GM10266 (cell line): ENCODE results near the gene BMI1.
A peak's percentile ranks its signal among the peaks of the same experiment; 100 is the strongest.

Source experiments
- DNase-seq: peaks from one replicate; pipeline ENCODE4 v3.0.0; 2012; ENCODE audit errors: extremely low spot score
- TF ChIP-seq, protein P1 (sequence below): IDR thresholded peaks from 2 replicates; pipeline ENCODE4 v1.5.1; 2012; ENCODE audit warnings: mild to moderate bottlenecking, low read depth; ENCODE audit not compliant: control insufficient read depth, insufficient read depth; ENCODE audit errors: missing control alignments

BMI1 gene

DNA sequence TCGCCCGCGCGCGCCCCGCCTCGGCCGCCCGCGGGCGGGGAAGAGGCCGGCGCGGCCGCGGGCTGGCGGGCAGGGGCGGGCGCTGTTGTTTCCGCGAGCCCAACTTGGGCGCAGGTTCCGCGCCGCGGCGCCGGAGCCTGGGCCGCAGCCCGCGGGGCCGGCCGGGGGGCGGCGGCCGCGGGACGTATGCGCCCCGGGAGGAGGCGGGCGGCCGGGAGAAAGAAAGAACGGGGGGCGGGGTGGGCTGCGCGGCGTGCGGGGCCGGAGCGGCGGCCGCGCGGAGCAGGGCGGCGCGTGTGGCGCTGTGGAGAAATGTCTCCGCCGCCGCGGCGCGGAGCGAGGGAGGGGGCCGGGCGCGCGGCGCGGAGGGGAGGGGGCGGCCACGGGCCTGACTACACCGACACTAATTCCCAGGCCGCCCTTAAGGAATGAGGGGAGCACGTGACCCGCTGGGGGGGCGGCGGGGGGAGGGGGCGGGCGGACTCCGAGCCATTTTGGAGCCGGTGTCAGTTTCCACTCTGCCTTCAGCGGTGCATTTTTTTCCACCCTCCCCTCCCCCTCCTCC lies at the start of gene BMI1:
BMI1 (plus strand) TSS at position 509 of the 565 bp plus-strand sequence. CDS start 5,351 bp downstream, outside the sequence.
- peak; percentile 86 for DNase-seq
- TF ChIP-seq, protein P1, sequence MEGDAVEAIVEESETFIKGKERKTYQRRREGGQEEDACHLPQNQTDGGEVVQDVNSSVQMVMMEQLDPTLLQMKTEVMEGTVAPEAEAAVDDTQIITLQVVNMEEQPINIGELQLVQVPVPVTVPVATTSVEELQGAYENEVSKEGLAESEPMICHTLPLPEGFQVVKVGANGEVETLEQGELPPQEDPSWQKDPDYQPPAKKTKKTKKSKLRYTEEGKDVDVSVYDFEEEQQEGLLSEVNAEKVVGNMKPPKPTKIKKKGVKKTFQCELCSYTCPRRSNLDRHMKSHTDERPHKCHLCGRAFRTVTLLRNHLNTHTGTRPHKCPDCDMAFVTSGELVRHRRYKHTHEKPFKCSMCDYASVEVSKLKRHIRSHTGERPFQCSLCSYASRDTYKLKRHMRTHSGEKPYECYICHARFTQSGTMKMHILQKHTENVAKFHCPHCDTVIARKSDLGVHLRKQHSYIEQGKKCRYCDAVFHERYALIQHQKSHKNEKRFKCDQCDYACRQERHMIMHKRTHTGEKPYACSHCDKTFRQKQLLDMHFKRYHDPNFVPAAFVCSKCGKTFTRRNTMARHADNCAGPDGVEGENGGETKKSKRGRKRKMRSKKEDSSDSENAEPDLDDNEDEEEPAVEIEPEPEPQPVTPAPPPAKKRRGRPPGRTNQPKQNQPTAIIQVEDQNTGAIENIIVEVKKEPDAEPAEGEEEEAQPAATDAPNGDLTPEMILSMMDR = no peak

DNA sequence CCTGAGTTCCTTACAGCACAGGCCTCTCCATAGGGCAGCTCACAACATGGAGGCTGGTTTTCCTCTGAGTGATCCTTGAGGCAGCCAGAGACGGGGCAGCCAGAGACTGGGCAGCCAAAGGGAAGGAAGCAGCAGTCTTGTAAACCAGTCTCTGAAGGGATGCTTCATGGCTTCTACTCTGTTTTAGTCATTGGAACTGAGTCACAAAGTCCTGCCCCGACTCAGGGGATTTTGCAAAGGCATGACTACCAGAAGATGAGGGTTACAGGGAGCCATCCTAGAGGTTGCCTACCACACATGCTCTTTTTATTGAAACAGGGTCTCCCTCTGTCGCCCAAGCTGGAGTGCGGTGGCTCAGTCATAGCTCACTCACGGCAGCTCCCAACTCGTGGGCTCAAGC lies 49.1 kb upstream of the BMI1 start:
- TF ChIP-seq, protein P1 = no peak
- DNase-seq = no peak

DNA sequence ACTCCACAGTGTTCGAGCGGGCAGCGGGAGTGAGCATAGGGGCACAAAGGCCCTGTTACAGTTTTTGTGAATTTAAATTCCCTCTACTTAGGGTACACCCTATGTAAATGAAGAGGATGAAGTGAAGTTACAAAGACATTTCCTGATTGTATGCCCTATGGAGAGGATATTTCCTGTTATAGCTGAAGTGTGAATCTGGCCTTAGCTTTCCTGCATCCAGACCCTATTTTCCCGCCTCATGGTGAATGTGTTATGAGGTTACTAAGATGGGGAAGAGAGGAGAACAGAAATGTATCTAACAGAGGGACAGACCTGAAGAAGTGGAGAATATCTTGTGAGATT lies 42.5 kb upstream of the BMI1 start:
- no peak for DNase-seq
- TF ChIP-seq, protein P1 = no peak

DNA sequence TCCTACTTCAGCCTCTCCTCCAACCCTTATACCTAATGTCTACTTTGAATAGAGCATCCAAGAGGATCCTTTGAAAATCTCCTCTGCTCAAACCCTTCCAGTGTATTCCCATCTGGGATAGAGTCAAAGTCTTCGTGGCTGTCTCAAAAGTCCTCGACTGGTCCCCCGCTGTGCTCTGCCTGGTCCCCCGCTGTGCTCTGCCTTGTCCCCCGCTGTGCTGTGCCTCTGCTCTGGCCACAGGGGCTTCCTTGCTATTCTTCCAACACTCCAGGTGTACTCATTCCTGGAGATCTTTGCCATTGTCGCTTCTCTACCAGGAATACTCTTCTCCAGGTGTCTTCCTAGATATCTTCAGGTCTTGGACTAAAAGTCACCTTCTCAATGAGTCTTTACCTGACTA lies 40.8 kb upstream of the BMI1 start:
- no peak for DNase-seq
- TF ChIP-seq, protein P1 = no peak

DNA sequence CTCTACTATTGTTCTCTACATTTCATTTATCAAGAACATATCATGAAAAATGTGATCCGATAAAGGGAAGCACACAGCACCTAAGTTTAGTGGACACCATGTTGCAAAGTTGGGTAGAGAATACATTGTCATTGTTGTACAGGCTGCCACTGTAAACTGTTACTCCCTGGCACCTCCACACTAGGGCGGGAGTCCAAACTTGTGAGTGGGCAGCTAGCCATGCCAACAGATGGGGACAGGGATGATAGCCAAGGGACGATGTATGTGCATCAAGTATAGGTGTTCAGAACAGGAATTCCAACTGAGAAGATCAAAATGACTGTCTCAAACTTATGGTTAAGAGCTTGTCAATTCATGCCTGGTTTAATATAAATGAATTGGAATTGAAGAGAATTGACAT lies 35.8 kb upstream of the BMI1 start:
- TF ChIP-seq, protein P1 = no peak

DNA sequence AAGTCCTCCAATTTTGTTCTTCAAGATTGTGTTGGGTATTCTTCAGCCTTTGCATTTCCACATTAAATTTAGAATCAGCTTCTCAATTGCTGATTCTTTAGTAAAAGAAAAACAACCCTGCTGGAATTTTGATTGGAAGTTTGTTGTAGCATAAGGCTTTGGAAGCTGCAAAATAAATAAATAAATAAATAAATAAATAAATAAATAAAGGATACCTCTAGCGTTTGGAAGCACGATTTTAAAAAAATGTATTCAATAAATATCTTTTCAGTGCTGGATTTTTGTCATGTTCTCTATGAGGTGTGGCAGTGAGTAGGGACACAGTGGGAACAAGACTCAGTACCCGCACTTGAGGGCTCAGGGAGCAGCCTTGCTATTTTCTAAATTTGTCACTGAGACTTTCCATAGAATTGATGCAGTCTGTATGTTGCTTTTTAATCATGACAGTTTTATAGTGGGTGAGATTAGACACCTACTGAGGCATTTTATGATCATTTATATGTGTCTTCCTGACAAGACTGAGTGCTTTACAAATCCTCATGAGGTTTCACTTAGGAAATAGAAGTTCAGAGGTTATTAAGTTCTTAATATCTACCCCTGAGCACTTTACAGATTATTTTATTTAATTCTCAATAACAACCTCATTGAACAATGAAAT lies 27.0 kb upstream of the BMI1 start:
- TF ChIP-seq, protein P1 = no peak
- DNase-seq = no peak

More for the DNA sequence above, 35.8 kb upstream of the BMI1 start:
- DNase-seq = no peak

DNA sequence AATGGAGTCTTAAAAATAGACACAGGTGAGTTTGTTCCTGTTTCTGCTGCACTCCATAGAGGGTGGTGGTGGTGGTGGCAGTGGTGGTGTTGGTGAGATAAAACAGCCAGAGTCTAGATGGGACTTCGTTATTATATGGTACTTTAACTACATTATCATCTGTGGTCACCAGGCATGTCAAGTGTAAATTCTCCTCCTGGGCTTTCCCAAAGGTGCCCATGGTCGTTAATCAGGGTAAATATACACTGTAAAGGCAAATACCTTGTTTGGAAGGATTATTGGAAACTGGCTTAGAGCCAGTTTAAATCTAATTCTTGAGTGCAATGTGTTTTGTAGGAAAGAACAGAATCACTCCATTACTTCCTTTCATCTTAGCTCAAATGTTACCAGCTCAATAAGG lies 26.2 kb upstream of the BMI1 start:
- no peak for DNase-seq
- TF ChIP-seq, protein P1 = no peak
